Bronchial epithelial cell (primary cell): ENCODE results near the gene TGFA. TPM values are rescaled to one million over a fixed set of nuclear protein-coding genes. Genes with fewer than 3 reads are reported as not detected.

Experiments used
- DNase-seq: peaks from one replicate; pipeline ENCODE4 v3.0.0-alpha.2; 2010; ENCODE audit warnings: low read depth
- FAIRE-seq: peaks from 2 replicates; lab custom pipeline; 2011; peaks lifted over from hg19 to GRCh38; lab: Jason Lieb, UNC
- H3K27me3 ChIP-seq: 2 replicates; pipeline ENCODE4 v1.5.1; 2011; ENCODE audit warnings: low read length; ENCODE audit not compliant: control insufficient read depth, insufficient read depth
- H3K36me3 ChIP-seq: 2 replicates; pipeline ENCODE4 v1.5.1; 2011; ENCODE audit warnings: low read length; ENCODE audit not compliant: control insufficient read depth, insufficient read depth
- H3K4me3 ChIP-seq: 2 replicates; pipeline ENCODE4 v1.5.1; 2011; ENCODE audit warnings: mild to moderate bottlenecking, low read depth, low read length, control low read depth
- CTCF ChIP-seq: IDR thresholded peaks from 2 replicates; pipeline ENCODE4 v1.5.1; 2011; ENCODE audit warnings: mild to moderate bottlenecking, moderate library complexity, low read length, control low read depth, inconsistent platforms; ENCODE audit not compliant: insufficient read depth, severe bottlenecking
- total RNA-seq: library from RNA; depleted of rRNA; stranded (reverse); fragments of >200 nt; gene quantifications from 2 replicates; pipeline ENCODE4 v1.2.1, GENCODE V29; 2014

Gene TGFA
- total RNA-seq, 1 donor from 2014 or later = 85.3 TPM

DNA sequence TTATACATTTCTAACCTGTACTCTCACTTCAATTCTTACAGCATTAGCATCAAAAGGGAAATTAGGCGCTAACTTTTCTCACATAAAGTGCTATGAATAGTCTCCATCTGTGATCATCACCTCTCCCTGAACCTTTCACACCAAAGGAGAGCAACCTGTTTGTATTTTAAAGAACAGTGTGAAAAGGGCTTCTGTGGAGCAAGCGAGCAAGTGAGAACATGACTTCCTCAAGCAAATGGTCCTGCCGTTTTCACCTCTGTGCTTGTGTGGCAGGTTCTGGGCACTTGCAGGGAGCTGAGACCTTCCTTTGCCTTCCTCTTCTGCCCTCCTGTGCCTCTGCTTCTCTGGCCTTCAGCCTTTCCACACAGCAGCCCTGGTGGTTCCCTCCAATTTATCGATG lies 51.9 kb downstream of the TGFA start:
- peaks cover 10% of the 10 kb centered on the region for H3K36me3 ChIP-seq
- no peak for TF ChIP-seq CTCF
- FAIRE-seq (no peak), DNase-seq (no peak)
- H3K4me3 ChIP-seq = no peak overlapping the region
- H3K27me3 ChIP-seq = no peaks in the 10 kb centered on the region

GRCh38 chr2:70501215-70501614 lies 52.4 kb downstream of the TGFA start:
- DNase-seq = no peak
- TF ChIP-seq CTCF = no peak

GRCh38 chr2:70499253-70499652 lies 54.4 kb downstream of the TGFA start:
- no peaks in the 10 kb centered on the region for H3K27me3 ChIP-seq
- no peak overlapping the region for H3K4me3 ChIP-seq
- TF ChIP-seq CTCF = no peak
- FAIRE-seq (no peak), DNase-seq (no peak)
- peaks cover 9% of the 10 kb centered on the region for H3K36me3 ChIP-seq

More at GRCh38 chr2:70501215-70501614, 52.4 kb downstream of the TGFA start:
- Histone ChIP-seq H3K27me3 (no peaks in the 10 kb centered on the region), H3K36me3 (peaks cover 10% of the 10 kb centered on the region), H3K4me3 (no peak overlapping the region)
- no peak for FAIRE-seq

DNA sequence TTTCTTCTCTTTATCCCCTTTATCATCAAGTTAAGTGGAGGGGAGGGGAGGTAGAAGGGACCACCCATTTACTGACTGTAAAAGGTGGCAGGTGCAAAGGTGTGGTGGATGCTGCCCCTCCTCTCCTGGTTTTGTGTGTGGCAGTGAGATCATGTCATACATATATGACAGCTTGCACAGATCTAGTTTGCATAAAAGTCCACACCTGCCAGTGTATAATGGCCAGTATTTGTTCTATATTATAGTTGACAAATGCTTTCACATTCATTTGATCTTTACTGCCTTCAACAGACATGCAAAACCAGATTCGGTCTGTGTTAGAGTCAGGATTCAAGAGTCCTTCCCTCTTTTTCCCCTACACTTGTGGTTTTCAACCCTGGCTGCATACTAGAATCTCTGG lies 55.1 kb downstream of the TGFA start:
- Histone ChIP-seq H3K4me3 (no peak overlapping the region), H3K36me3 (peaks cover 5% of the 10 kb centered on the region), H3K27me3 (no peaks in the 10 kb centered on the region)
- DNase-seq = no peak
- no peak for FAIRE-seq
- TF ChIP-seq CTCF = no peak

- TF ChIP-seq CTCF = peak; percentile 27
- H3K36me3 ChIP-seq = peaks cover 5% of the 10 kb centered on the region
- no peak overlapping the region for H3K4me3 ChIP-seq
- FAIRE-seq (no peak), DNase-seq (peak; percentile 36)
- H3K27me3 ChIP-seq = no peaks in the 10 kb centered on the region
These were observed 55.6 kb downstream of the TGFA start for GRCh38 chr2:70498054-70498453.

DNA sequence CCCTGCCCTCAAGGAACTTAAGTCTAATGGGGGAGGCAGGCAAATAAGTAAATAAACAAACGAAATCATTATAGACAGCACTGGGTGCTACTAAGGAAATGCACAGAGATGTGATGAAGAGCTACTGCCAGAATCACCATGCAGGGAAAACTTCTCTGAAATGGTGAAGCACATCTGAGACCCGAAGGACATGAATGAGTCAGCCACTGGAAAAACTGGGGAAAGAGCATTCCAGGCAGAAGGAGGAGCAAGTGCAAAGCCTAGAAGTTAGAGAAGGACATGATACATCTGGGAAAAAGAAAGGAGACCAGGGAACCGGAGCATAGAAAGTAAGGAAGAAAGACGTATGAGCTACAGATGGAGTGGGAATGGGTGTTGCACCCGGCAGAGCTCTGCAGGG lies 56.8 kb downstream of the TGFA start:
- TF ChIP-seq CTCF = no peak
- DNase-seq = peak; percentile 65
- no peaks in the 10 kb centered on the region for H3K27me3 ChIP-seq
- H3K36me3 ChIP-seq = peaks cover 5% of the 10 kb centered on the region
- FAIRE-seq = no peak
- no peak overlapping the region for H3K4me3 ChIP-seq
